GM23338 (cell line): ENCODE measurements around the gene PLET1.

Experiments used
- CTCF ChIP-seq, 2 experiments: fragments of 200-600 bp in 1 of 2; sonication (generic) in 1 of 2; conservative IDR thresholded peaks; 2 replicates each; pipeline versions ENCODE4 v1.5.1 to v1.6.1; 2016 to 2017; ENCODE audit warnings: antibody characterized with exemption in 2 of 2, low read depth in 2 of 2, mild to moderate bottlenecking in 2 of 2, moderate library complexity in 1 of 2
- EZH2 ChIP-seq: fragments of 200-600 bp; sonication (generic); IDR thresholded peaks from one replicate; pipeline ENCODE4 v1.8.0; 2017; ENCODE audit warnings: antibody characterized with exemption, mild to moderate bottlenecking, low read depth; ENCODE audit not compliant: unreplicated experiment
- POLR2AphosphoS5 ChIP-seq: IDR thresholded peaks from 2 replicates; pipeline ENCODE4 v1.6.1; 2016; ENCODE audit warnings: antibody characterized with exemption, low read depth
- REST ChIP-seq: IDR thresholded peaks from one replicate; pipeline ENCODE4 v1.6.1; 2018; ENCODE audit warnings: antibody characterized with exemption; ENCODE audit not compliant: unreplicated experiment

GRCh38 chr11:112291191-112291590 is 30.5 kb upstream of the PLET1 start:
- TF ChIP-seq CTCF (conservative IDR thresholded peaks at IDR 0.05; ENCODE audit: low read depth in 2 of 2) (no peak), REST (no peak), POLR2AphosphoS5 (no peak), EZH2 (no peak)
